Measurements from ENCODE around the gene FTMT.

GRCh38 chr5:121841892-121842291, 9.8 kb upstream of the FTMT start:
- no peak for TF ChIP-seq EZH2 (IDR thresholded peaks at IDR 0.05; ENCODE audit: insufficient read depth, poor library complexity, severe bottlenecking)
- no peak for TF ChIP-seq EZH2phosphoT487 (IDR thresholded peaks at IDR 0.05; ENCODE audit: insufficient read depth, low read depth)
